H9 (cell line): Measurements from ENCODE around the gene KLHL41. TPM values are rescaled to one million over a fixed set of nuclear protein-coding genes. Genes with fewer than 3 reads are reported as not detected.

Source experiments
- DNase-seq: peaks from one replicate; pipeline ENCODE4 v3.0.0-alpha.2; 2017
- H2AFZ ChIP-seq: one replicate; pipeline ENCODE4 v1.6.1; 2013; ENCODE audit warnings: mild to moderate bottlenecking, low read length, control low read depth, moderate library complexity
- H2AK5ac ChIP-seq: 2 replicates; pipeline ENCODE4 v1.6.1; 2013; ENCODE audit warnings: low read length, control low read depth, mixed read lengths; ENCODE audit not compliant: insufficient read length
- H2BK120ac ChIP-seq: one replicate; pipeline ENCODE4 v1.6.1; 2013; ENCODE audit warnings: low read depth, mild to moderate bottlenecking, low read length, control low read depth, inconsistent platforms; ENCODE audit not compliant: poor library complexity, severe bottlenecking
- H2BK12ac ChIP-seq: 2 replicates; pipeline ENCODE4 v1.6.1; 2013; ENCODE audit warnings: low read length, control low read depth, mixed read lengths, low read depth; ENCODE audit not compliant: insufficient read length
- H2BK15ac ChIP-seq: 2 replicates; pipeline ENCODE4 v1.6.1; 2013; ENCODE audit warnings: low read depth, low read length, control low read depth
- H2BK20ac ChIP-seq: one replicate; pipeline ENCODE4 v1.6.1; 2013; ENCODE audit warnings: low read depth, mild to moderate bottlenecking, low read length, control low read depth, inconsistent platforms; ENCODE audit not compliant: poor library complexity, severe bottlenecking
- H2BK5ac ChIP-seq: 2 replicates; pipeline ENCODE4 v1.6.1; 2013; ENCODE audit warnings: low read length, control low read depth, mixed read lengths; ENCODE audit not compliant: insufficient read length
- H3K14ac ChIP-seq: 2 replicates; pipeline ENCODE4 v1.6.1; 2013; ENCODE audit warnings: low read length, control low read depth; ENCODE audit not compliant: insufficient read depth
- H3K18ac ChIP-seq: 2 replicates; pipeline ENCODE4 v1.6.1; 2013; ENCODE audit warnings: low read depth, mild to moderate bottlenecking, mixed read lengths, low read length, control low read depth; ENCODE audit not compliant: insufficient read length
- H3K23ac ChIP-seq: 2 replicates; pipeline ENCODE4 v1.6.1; 2013; ENCODE audit warnings: low read length, control low read depth, mixed read lengths, low read depth; ENCODE audit not compliant: insufficient read length
- H3K23me2 ChIP-seq: 2 replicates; pipeline ENCODE4 v1.6.1; 2013; ENCODE audit warnings: low read depth, mild to moderate bottlenecking, mixed read lengths, low read length, control low read depth; ENCODE audit not compliant: insufficient read length, poor library complexity, severe bottlenecking
- H3K27ac ChIP-seq: 2 replicates; pipeline ENCODE4 v1.5.1; 2013; ENCODE audit warnings: low read length, control low read depth, mixed read lengths, low read depth; ENCODE audit not compliant: insufficient read length
- H3K27me3 ChIP-seq: 2 replicates; pipeline ENCODE4 v1.6.1; 2013; ENCODE audit warnings: low read length, control low read depth, inconsistent platforms; ENCODE audit not compliant: insufficient read depth
- H3K4ac ChIP-seq: 2 replicates; pipeline ENCODE4 v1.6.1; 2013; ENCODE audit warnings: low read depth, mild to moderate bottlenecking, control low read depth, inconsistent platforms, low read length, moderate library complexity
- H3K4me1 ChIP-seq: 2 replicates; pipeline ENCODE4 v1.6.1; 2013; ENCODE audit warnings: low read length, control low read depth, inconsistent platforms; ENCODE audit not compliant: insufficient read depth
- H3K4me2 ChIP-seq: 2 replicates; pipeline ENCODE4 v1.6.1; 2013; ENCODE audit warnings: low read length, control low read depth, mixed read lengths; ENCODE audit not compliant: insufficient read length, insufficient read depth
- H3K56ac ChIP-seq: 2 replicates; pipeline ENCODE4 v1.6.1; 2013; ENCODE audit warnings: low read depth, mild to moderate bottlenecking, mixed read lengths, low read length, control low read depth; ENCODE audit not compliant: insufficient read length
- H3K79me1 ChIP-seq: 2 replicates; pipeline ENCODE4 v1.6.1; 2013; ENCODE audit warnings: low read depth, mild to moderate bottlenecking, moderate library complexity, low read length, control low read depth, inconsistent platforms; ENCODE audit not compliant: insufficient read depth, poor library complexity, severe bottlenecking
- H3K79me2 ChIP-seq: 2 replicates; pipeline ENCODE4 v1.6.1; 2013; ENCODE audit warnings: low read length, control low read depth, inconsistent platforms; ENCODE audit not compliant: insufficient read depth
- H3K9ac ChIP-seq: 2 replicates; pipeline ENCODE4 v1.6.1; 2013; ENCODE audit warnings: low read length, control low read depth, mixed read lengths; ENCODE audit not compliant: insufficient read length; ENCODE audit errors: extremely low read depth
- H3K9me3 ChIP-seq: one replicate; pipeline ENCODE4 v1.6.1; 2013; ENCODE audit warnings: low read depth, low read length, inconsistent platforms; ENCODE audit not compliant: control insufficient read depth
- H3T11ph ChIP-seq: one replicate; pipeline ENCODE4 v1.6.1; 2013; ENCODE audit warnings: mild to moderate bottlenecking, low read length, control low read depth, inconsistent platforms
- H4K20me1 ChIP-seq: one replicate; pipeline ENCODE4 v1.6.1; 2013; ENCODE audit not compliant: control insufficient read depth, insufficient read length, insufficient read depth
- H4K5ac ChIP-seq: 2 replicates; pipeline ENCODE4 v1.6.1; 2013; ENCODE audit warnings: low read depth, mild to moderate bottlenecking, mixed read lengths, low read length, control low read depth; ENCODE audit not compliant: insufficient read length
- H4K8ac ChIP-seq: replicated peaks from 2 replicates; pipeline ENCODE4 v1.6.1; 2013; ENCODE audit warnings: low read length, control low read depth, mixed read lengths, low read depth; ENCODE audit not compliant: insufficient read length
- H4K91ac ChIP-seq: 2 replicates; pipeline ENCODE4 v1.6.1; 2013; ENCODE audit warnings: low read depth, mild to moderate bottlenecking, moderate library complexity, mixed read lengths, low read length, control low read depth; ENCODE audit not compliant: insufficient read length
- H3K27ac Mint-ChIP-seq, 3 experiments: 2 replicates in 2 of 3; 3 replicates in 1 of 3; pipeline ENCODE4 v1.8.0; 2020 to 2021; ENCODE audit warnings: mixed read lengths in 3 of 3, mild to moderate bottlenecking in 1 of 3, moderate library complexity in 1 of 3
- H3K27me3 Mint-ChIP-seq: 2 replicates; pipeline ENCODE4 v1.8.0; 2021; ENCODE audit warnings: low read depth, mild to moderate bottlenecking, moderate library complexity, mixed read lengths
- H3K36me3 Mint-ChIP-seq, 3 experiments: 2 replicates in 2 of 3; 3 replicates in 1 of 3; pipeline ENCODE4 v1.8.0; 2020 to 2021; ENCODE audit warnings: low read depth in 3 of 3, mixed read lengths in 3 of 3; ENCODE audit not compliant: insufficient read depth in 1 of 3
- H3K4me1 Mint-ChIP-seq, 2 experiments: 2 replicates each; pipeline ENCODE4 v1.8.0; 2020; ENCODE audit warnings: mixed read lengths in 2 of 2
- H3K4me3 Mint-ChIP-seq, 2 experiments: 2 replicates in 1 of 2; 3 replicates in 1 of 2; pipeline ENCODE4 v1.8.0; 2020 to 2021; ENCODE audit warnings: mild to moderate bottlenecking in 2 of 2, mixed read lengths in 2 of 2, moderate library complexity in 1 of 2
- H3K9me3 Mint-ChIP-seq, 2 experiments: 2 replicates in 1 of 2; 3 replicates in 1 of 2; pipeline ENCODE4 v1.8.0; 2020; ENCODE audit warnings: mild to moderate bottlenecking in 2 of 2, mixed read lengths in 2 of 2, moderate library complexity in 1 of 2
- CTCF ChIP-seq: fragments of 200-600 bp; sonication (generic); conservative IDR thresholded peaks from 3 replicates; pipeline ENCODE4 v1.8.0; 2021; ENCODE audit warnings: antibody characterized with exemption, mild to moderate bottlenecking
- WGBS: extraction: QIAGEN DNeasy Blood & Tissue Kit; methylation state at CpG from one replicate; pipeline ENCODE4 v1.1.7; 2013; ENCODE audit warnings: missing lambda C conversion rate, low lambda C conversion rate, mixed read lengths; ENCODE audit not compliant: insufficient read length; ENCODE audit errors: extremely low coverage; 5-methylcytosine and 5-hydroxymethylcytosine counted together
- total RNA-seq: library from RNA; stranded (reverse); gene quantifications from 2 replicates; pipeline ENCODE4 v1.2.1, GENCODE V29; 2021

KLHL41 gene
- total RNA-seq, 1 experiment from 2014 or later = not detected

GRCh38 chr2:169476459-169476858 lies 33.0 kb upstream of the KLHL41 start:
- Histone ChIP-seq H3K56ac (no peak overlapping the region), H2BK15ac (no peak overlapping the region), H2AFZ (no peak overlapping the region), H3K9ac (no peak overlapping the region), H4K8ac (no peak overlapping the region), H3K79me2 (no peaks in the 10 kb centered on the region), H3K14ac (no peak overlapping the region), H4K91ac (no peak overlapping the region), H2BK12ac (no peak overlapping the region), H2BK5ac (no peak overlapping the region), H3K79me1 (no peaks in the 10 kb centered on the region), H4K20me1 (no peaks in the 10 kb centered on the region), H3K23me2 (peaks cover 7% of the 10 kb centered on the region), H3K27ac (no peak overlapping the region), H2BK120ac (no peak overlapping the region), H2AK5ac (no peak overlapping the region), H3K4ac (no peak overlapping the region), H3T11ph (no peak overlapping the region), H3K23ac (no peak overlapping the region), H3K18ac (no peak overlapping the region), H4K5ac (no peak overlapping the region), H3K27me3 (peaks cover 22% of the 10 kb centered on the region; the same call in 1 of the 2 replicates), H3K4me2 (no peak overlapping the region), H2BK20ac (no peak overlapping the region), H3K9me3 (no peaks in the 10 kb centered on the region), H3K4me1 (no peaks in the 10 kb centered on the region)
- peaks cover 50% of the 10 kb centered on the region for H3K27me3 Mint-ChIP-seq
- H3K4me1 Mint-ChIP-seq = peaks cover 3 to 6% of the 10 kb centered on the region in 2 experiments
- DNase-seq = no peak
- no peak overlapping the region for H3K27ac Mint-ChIP-seq
- TF ChIP-seq CTCF = no peak
- H3K9me3 Mint-ChIP-seq = no peaks in the 10 kb centered on the region
- no peaks in the 10 kb centered on the region for H3K36me3 Mint-ChIP-seq
- H3K4me3 Mint-ChIP-seq = no peak overlapping the region
- no CpG with 5 or more reads among the region's 3 CpGs for WGBS
